Hematopoietic multipotent progenitor cell treated with erythropoietin and hydrocortisone succinate and interleukin-3 and kit ligand, for 8 days (in vitro differentiated cells): ENCODE data around the gene KLHL22.
"Not testable (repeated sequence)": the region's sequence is repeated elsewhere in the genome, so short reads cannot be mapped to it uniquely, and the experiment has no call there.

Experiments used
- DNase-seq: peaks from one replicate; pipeline ENCODE4 v3.0.0-alpha.2; 2015

KLHL22 gene

DNA sequence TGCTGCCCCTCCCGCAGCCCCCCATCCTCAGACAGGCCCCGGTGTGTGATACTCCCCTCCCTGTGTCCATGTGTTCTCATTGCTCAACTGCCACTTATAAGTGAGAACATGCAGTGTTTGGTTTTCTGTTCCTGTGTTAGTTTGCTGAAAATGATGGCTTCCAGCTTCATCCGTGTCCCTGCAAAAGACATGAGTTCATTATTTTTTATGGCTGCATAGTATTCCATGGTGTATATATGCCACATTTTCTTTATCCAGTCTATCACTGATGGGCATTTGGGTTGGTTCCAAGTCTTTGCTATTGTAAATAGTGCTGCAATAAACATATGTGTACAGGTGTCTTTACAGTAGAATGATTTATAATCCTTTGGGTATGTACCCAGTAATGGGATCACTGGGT, 80.4 kb downstream of the KLHL22 start:
- DNase-seq: not testable (repeated sequence)

DNA sequence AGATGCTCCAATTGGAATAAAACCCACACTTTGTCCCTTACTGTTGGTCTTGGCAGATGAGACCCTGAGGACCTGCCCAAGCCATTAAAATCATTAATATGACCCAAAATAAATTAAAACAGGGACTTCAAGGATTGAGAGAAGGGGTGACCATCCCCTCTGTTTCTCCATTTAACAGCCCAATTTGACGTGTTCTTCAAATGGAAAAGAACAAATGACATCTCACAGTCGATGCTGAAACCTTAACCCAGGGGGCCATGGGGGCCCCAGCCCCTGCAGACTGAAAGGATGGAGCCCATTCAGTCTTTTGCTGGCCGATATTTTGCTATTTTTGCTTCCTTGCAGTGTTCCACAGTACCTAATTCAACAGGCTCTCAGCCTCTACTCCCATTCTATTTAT, 81.1 kb downstream of the KLHL22 start:
- no peak for DNase-seq

DNA sequence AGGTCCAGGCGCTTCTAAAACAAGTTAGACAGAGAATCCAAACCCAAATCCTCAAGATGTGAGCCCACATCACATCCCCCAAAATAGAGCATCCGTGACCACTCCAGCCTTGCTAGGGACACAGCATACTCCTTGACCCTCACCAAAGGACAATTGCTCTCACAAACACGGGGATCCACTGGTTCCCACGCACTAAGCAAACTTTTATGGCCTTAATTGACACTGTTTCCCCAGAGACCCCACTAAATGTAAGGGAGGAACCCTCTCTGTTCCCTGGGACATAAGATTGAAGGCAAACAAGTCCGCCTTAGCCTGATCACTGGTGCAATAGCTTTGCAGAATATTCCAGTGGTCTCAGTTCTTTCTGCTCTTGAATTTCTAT, 81.5 kb downstream of the KLHL22 start:
- DNase-seq: no peak

DNA sequence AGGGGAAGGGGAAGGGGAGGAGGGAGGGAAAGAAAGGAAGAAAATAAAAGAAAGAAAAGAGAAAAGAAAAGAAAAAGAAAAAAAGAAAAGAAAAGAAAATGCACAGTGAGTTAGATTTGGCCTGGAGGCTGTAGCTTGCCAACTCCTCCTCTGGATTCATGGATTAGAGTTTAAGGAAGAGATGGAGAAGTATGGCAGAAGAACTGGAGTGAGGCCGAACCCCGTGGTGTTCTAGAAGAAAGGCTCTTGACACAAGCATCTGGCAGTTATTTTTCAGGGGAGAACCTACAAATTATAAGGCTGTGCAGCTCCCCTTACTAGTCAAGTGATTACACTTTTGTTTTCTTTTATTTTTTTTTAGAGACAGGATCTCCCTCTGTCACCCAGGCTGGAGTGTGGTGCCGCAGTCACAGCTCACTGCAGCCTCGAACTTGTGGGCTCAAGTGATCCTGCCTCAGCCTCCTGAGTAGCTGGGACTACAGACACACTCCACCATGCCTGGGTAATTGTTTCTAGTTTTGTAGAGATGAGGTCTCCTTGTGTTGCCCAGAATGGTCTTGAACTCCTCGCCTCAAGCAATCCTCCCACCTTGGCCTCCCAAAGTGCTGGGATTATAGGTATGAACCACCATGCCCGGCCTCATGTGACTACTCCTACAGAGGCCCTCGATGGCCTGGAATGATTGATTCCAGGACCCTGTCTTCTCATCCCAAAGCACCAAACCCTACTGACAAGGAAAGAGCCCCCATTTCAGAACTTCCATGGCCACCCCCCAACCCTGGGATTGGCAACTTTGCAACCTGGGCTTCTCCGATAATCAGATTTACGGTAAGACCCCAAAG, 82.2 kb downstream of the KLHL22 start:
- DNase-seq: no peak

DNA sequence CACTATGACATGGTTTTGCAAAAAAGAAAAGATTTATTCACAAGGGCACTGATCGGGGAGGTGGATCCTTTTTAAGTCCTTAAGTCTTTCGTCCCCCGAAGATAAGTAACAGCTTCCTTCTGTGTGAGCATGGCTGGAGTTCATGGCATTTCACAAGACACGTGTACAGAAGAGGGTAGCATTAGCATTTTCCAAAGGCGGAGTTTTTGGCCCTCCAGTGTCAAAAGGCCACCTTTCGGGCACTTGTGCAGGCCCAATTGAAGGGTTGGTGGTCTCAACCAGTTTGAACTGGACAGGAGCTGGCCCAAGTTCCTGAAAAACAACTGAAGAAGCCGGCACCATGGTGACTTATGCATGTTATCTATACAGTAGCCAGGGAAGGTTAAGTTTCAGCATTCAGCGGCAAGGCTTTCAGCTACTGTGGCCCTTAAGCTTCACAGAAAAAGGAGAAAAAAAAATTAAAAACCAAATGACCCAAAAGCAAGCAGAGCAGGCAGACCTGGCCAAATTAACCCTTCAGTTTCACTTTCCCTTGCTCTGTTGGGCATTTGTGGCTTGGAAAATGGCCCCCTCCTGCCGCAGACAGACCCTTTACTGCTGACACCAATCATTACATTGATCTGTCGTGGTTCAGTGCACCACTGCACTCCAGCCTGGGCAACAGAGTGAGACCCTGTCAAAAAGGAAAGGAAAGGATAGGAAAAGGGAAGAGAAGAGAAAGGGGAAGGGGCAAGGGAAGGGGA, 83.0 kb downstream of the KLHL22 start:
- DNase-seq: no peak

DNA sequence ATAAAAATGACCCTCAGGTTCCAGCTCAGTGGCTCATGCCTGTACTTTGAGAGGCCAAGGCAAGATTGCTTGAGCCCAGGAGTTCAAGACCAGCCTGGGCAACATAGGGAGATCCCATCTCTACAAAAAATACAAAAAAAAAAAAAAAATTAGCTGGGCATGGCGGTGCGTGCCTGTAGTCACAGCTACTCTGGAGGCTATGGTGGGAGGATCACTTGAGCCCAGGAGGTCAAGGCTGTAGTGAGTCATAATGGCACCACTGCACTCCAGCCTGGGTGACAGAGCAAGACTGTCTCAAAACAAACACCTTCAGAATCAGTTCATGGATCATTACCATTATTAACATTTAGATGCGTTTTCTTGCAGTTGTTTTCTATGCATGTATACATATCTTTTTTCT, 86.2 kb downstream of the KLHL22 start:
- DNase-seq: not testable (repeated sequence)

DNA sequence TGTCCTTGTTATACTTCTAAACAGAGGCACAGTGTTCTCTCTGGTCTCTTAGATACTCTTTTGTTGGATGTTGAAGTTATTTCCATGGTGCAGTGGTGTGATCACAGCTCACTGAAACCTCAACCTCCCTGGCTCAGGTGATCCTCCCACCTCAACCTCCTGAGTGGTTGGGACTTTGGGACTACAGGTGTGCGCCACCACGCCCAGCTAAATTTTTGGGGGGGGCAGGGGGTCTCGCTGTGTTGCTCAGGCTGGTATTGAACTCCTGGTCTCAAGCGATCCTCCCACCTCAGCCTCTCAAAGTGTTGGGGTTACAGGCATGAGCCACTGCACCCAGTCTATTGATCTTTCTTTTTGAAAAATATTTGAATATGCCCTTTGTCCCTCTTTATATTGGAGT, 86.7 kb downstream of the KLHL22 start:
- no peak for DNase-seq

DNA sequence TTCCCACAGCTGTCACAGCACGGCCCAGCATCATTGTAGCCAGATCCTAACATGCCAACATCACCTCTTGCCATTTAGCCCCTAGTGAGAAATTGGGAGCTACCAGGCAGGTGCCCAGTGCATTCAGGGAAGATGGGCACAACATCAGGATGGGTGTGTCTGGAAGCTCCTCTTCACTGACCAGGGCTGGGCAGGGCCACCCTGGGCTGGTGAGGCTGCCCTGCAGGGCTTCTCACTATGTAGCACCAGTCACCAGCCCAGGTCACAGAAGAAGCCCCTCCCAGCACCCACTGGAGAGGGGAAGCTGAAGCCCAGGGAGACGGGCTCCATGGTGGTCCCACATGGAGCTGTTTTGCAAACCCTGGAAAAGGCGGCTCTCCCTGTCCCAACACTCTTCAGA, 87.8 kb downstream of the KLHL22 start:
- no peak for DNase-seq

DNA sequence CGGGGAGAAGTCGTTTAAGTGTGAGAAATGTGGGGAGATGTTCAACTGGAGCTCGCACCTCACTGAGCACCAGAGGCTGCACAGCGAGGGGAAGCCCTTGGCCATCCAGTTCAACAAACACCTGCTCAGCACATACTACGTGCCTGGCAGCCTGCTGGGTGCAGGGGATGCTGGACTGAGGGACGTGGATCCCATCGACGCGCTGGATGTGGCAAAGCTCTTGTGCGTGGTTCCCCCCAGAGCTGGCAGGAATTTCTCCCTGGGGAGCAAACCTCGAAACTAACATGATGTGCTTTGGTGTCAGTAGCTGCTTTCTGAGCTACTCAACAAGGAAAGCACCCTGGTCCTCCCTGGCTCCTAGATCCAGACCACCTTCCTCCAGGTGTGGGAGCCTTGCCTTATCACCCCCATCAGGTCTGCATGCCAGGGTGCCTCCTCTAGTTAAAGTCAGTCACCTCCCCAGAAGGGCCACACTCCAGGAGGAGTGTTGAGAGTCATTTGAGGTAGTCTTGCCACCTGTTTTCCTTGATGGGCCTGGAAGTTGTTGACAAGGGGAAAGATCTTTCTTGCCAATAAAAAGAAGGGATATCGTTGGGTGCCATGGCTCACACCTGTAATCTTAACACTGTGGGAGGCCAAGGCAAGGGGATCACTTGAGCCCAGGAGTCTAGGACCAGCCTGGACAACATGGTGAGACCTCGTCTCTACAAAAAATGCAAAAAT, 88.7 kb downstream of the KLHL22 start:
- DNase-seq: no peak

DNA sequence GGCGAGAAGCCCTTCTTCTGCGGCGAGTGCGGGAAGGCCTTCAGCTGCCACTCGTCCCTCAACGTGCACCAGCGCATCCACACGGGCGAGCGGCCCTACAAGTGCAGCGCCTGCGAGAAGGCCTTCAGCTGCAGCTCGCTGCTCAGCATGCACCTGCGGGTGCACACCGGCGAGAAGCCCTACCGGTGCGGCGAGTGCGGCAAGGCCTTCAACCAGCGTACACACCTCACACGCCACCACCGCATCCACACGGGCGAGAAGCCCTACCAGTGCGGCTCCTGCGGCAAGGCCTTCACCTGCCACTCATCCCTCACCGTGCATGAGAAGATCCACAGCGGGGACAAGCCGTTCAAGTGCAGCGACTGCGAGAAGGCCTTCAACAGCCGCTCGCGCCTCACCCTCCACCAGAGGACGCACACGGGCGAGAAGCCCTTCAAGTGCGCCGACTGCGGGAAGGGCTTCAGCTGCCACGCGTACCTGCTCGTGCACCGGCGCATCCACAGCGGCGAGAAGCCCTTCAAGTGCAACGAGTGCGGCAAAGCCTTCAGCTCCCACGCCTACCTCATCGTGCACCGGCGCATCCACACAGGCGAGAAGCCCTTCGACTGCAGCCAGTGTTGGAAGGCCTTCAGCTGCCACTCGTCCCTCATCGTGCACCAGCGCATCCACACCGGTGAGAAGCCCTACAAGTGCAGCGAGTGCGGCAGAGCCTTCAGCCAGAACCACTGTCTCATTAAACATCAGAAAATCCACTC, 89.5 kb downstream of the KLHL22 start:
- DNase-seq: no peak

DNA sequence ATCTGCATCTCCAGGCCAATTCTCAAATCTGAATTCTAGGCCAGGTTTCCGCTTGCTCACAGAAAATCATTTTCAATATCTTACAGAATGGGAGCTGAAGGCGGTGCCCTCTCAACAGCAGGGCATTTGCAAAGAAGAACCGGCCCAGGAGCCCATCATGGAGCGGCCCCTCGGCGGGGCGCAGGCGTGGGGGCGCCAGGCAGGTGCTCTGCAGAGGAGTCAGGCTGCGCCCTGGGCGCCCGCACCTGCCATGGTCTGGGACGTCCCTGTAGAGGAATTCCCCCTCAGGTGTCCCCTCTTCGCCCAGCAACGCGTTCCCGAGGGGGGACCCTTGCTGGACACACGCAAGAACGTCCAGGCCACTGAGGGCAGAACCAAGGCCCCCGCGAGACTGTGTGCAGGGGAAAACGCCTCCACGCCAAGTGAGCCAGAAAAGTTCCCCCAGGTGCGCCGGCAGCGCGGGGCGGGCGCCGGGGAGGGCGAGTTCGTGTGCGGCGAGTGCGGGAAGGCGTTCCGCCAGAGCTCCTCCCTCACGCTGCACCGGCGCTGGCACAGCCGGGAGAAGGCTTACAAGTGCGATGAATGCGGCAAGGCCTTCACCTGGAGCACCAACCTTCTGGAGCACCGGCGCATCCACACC, 90.2 kb downstream of the KLHL22 start:
- DNase-seq: no peak

DNA sequence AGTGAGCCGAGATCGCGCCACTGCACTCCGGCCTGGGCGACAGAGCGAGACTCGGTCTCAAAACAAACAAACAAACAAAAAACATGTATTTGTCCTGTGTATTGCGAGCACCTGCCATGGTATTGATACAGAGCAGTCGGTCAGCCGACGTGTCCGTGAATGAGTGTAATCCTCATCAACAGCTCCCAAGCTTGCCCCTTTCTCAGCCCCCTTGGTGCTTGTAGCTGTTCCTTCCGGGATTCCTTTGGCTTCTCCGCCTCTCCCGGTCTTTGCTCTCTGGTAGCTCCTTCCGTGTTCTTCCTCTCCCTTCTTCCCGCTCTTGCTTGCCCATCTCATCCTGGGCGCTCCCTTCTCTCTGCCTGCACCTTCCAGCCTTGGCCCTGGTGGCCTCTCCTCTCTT, 90.7 kb downstream of the KLHL22 start:
- DNase-seq: no peak

DNA sequence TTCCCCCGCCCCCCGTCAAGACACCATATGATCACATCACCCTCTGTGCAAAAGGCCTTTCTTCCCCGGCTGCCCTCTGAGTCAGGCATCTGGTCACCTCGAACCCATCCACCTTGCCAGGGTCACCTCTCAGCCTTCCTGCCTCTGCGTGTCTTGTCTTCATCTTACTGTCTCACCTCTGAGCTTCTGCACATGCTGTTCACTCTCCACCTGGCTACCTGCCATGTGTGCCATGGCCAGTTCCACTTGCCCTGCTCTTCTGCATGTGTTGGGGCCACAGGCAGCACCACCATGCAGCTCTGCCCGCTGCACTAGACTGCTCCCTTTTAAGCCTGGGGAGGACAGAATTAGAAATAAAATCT, 91.8 kb downstream of the KLHL22 start:
- DNase-seq: no peak

DNA sequence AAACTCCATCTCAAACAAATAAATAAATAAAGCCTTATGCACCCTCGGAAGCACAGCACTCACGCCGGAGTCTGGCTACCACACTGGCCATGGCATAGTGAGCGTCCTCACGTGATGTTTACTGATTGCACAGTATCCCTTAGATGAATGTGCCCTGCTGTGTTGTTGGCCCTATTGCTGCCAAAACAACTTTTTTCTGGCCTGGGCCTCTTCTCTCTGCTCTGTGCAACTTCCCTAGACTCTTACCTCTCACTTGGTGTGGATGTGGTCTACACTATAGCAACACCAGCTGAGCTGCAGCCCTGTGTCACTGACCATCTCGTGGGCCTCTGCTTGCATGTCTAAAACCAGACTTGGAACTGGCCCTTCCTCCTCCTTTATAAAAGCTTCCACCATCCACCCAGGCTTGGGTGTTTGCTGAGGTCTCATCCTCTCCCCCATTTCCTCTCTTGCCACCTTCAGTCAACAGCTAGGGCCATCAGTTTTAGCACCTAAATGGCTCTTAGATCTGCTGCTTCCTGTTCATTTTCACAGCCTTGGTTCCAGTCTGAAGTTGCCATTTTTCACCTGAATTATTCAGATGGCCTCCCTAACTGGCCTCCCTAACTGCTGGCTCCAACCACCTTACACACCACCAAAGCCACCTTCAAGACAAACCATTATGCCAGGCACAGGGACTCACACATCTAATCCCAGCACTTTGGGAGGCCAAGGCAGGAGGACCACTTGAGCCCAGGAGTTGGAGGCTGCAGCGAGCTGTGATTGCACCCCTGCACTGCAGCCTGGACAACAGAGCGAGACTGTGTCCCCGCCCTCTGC, 92.4 kb downstream of the KLHL22 start:
- DNase-seq: no peak

DNA sequence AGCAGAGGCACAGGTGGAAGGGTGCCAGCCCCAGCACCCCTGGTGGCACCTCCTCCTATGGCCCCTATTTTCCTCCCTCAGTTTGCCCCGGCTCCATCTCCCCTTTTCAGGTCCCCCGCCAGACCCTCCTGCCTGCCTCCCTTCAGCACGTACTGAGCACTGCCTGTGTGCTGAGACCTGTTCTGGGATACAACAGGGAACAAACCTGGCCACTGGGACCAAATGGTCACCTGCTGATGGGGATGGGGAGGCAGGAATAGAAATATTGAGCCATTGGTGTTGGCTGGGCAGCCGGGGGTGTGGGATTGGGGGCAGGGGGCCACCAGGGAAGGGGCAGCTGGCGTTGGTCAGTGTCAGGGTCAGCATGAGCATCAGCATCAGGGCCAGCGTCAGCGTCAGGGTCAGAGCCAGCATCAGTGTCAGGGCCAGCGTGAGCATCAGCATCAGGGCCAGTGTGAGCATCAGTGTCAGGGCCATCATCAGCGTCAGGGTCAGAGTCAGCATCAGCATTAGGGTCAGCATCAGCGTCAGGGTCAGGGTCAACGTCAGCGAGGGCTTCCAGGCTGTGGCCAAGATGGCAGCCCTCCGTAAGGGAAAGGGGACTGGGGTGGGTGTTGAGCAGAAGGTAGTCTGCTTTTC, 94.1 kb downstream of the KLHL22 start:
- no peak for DNase-seq

DNA sequence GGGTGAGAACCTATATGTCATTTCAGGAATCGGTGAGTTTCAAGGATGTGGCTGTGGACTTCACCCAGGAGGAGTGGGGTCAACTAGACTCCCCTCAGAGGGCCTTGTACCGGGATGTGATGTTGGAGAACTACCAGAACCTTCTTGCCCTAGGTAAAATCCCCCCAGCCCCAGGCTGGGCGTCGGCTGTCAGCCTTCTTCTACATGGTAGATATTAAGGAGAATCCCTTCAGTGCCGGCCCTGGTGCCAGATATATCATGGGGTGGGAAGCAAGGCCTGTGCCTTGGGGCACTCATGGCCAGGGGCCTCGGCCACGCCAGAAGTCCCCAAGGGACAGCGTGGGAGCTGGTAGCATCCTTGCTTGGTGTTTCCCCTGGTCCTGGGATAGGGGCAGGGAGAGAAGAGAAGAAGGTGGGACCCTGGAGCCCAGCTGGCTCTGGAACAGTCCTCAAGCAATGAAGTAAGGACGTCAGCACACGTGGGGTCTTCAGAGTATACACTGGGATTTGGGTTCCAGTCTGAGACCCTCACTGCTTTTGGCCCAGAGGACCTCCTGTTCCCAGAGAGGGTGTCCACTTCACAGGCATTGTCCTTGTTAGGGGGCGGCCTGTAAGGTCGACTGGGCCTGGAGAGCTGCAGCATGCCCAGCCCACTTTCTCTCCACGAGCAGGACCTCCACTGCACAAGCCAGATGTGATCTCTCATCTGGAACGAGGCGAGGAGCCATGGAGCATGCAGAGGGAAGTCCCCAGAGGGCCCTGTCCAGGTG, 94.8 kb downstream of the KLHL22 start:
- DNase-seq: no peak

DNA sequence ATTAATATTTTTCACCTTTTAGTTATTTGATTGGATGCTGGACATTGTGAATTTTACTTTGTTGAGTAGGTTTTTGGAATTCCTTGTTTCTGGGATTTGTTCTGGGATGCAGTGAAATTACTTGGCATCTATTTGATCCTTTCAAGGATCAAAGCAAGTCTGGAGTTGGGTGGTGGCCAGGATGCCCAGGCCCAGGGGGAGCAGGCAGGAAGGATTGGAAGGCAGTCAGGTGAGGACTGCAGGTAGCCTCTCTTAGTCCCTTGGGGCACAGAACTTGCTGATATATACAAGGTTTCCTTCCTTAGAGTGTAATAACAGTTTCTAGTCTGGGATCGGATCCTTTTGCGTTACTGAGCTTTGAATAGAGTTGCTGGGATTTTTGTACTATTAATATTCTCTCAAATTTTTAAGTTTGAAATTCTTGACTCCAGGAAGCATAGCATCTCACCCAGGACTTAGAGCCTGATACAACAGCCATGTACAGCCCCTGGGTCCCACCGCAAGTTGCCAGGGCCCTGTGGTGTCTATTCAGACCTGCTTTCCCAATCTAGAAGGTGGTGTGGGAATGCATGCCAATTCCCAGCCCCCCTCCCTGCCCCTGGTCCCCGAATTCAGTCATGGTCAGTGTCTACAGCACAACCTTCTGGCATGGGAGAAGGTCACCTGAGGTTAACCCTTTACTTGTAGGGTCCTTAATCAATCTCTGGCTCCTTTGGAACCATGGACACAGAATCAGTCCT, 95.6 kb downstream of the KLHL22 start:
- DNase-seq: no peak

DNA sequence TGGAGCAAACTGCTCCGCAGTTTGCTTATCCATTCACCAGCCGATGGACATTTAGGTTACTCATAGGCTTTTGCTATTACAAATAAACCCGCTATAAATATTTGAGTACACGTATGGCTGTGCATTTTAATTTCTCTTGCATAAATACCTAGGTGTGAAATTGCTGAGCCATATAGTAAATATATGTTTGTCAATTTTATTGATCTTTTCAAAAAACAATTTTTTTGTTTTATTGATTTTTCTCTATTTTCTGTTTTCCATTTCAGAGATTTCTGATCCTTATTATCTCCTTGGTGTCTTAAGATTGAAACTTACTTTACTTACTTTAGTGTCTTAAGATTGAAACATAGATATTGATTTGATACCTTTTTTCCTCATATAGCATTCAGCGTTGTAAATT, 97.2 kb downstream of the KLHL22 start:
- no peak for DNase-seq

DNA sequence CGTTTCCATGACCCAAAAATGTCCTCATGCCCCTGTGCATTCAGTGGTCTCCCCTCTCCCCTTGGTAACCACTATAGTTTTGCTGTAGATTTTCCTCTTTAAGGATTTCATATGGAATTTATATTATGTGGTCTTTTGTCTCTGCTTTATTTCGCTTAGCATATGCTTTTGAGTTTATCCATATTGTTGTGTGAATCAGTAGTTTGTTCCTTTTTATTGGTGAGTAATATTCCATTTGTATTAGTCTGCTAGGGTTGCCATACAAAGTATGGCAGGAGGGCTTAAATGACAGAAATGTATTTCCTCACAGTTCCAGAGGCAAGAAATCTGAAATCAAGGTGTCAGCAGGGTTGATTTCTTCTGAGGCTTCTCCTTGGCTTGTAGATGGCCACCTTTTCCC, 98.1 kb downstream of the KLHL22 start:
- DNase-seq: no peak

DNA sequence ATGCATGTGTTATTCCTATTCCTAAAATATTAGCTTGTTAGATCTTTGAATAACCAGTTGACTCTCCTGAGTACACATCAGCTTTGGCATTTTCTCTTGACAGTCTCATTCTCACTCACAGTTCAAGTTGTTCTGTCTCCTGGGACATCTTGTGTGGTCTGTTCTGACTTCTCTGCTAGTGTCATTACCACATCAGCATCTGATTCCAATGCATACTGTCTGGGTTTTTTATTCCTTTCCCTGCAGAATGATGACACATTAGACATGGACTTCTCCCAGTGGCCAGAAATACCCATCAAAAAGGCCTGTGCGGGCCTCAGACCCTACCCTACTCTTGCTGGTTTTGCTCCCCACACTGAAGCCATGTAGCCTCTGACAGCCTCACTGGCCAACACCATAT, 99.0 kb downstream of the KLHL22 start:
- DNase-seq: no peak
